SK-N-SH (cell line): ENCODE data around the gene SBF2. TPM values are rescaled to one million over a fixed set of nuclear protein-coding genes. Genes with fewer than 3 reads are reported as not detected.

Experiments
- CTCF ChIA-PET: fragments of 300-600, 350-600 bp; formaldehyde crosslinking; extraction: SDS; loops from one replicate; lab custom pipeline; 2021; lab: Yijun Ruan, JAX
- POLR2A ChIA-PET: fragments of 350-600 bp; sonication (Branson Sonifier 250); formaldehyde crosslinking; extraction: SDS; loops from one replicate; lab custom pipeline; 2020; ENCODE audit warnings: antibody characterized with exemption, inconsistent platforms; lab: Yijun Ruan, JAX
- DNase-seq: peaks from one replicate; pipeline ENCODE4 v3.0.0; 2012
- H2AFZ ChIP-seq: fragments of 200-600 bp; sonication (generic); 2 replicates; pipeline ENCODE4 v1.8.1; 2016; ENCODE audit warnings: antibody characterized with exemption, mild to moderate bottlenecking, low read depth
- H3F3A ChIP-seq: fragments of 200-600 bp; sonication (generic); replicated peaks from 2 replicates; pipeline ENCODE3; 2016; ENCODE audit warnings: antibody characterized with exemption, mild to moderate bottlenecking; ENCODE audit not compliant: insufficient read depth
- H3K27ac ChIP-seq, 2 experiments: fragments of 200-500 bp in 1 of 2; fragments of 200-600 bp in 1 of 2; sonication (Bioruptor generic) in 1 of 2; sonication (generic), shearing (Covaris generic) in 1 of 2; 2 replicates each; pipeline versions ENCODE4 v1.5.1 to v1.6.1; 2014 to 2016; ENCODE audit warnings: low read depth in 2 of 2, inconsistent platforms in 1 of 2, low read length in 1 of 2, mild to moderate bottlenecking in 1 of 2, mixed read lengths in 1 of 2
- H3K27me3 ChIP-seq: fragments of 200-600 bp; sonication (generic), shearing (Covaris generic); 2 replicates; pipeline ENCODE4 v1.6.1; 2016; ENCODE audit warnings: mixed run types; ENCODE audit not compliant: insufficient read depth
- H3K36me3 ChIP-seq, 2 experiments: fragments of 200-500 bp in 1 of 2; fragments of 200-600 bp in 1 of 2; sonication (Bioruptor generic) in 1 of 2; sonication (generic) in 1 of 2; replicated peaks in 1 of 2; 2 replicates each; pipeline versions ENCODE3 to v1.5.1; 2014 to 2016; ENCODE audit warnings: low read length in 1 of 2, mild to moderate bottlenecking in 1 of 2; ENCODE audit not compliant: insufficient read depth in 2 of 2, control insufficient read depth in 1 of 2
- H3K4me1 ChIP-seq, 2 experiments: fragments of 200-500 bp in 1 of 2; fragments of 200-600 bp in 1 of 2; sonication (Bioruptor generic) in 1 of 2; sonication (generic), shearing (Covaris generic) in 1 of 2; 2 replicates each; pipeline versions ENCODE4 v1.5.1 to v1.6.1; 2014 to 2016; ENCODE audit warnings: low read depth in 1 of 2, low read length in 1 of 2, mixed run types in 1 of 2; ENCODE audit not compliant: insufficient read depth in 2 of 2, control insufficient read depth in 1 of 2
- H3K4me2 ChIP-seq: fragments of 200-600 bp; sonication (generic), shearing (Covaris generic); 2 replicates; pipeline ENCODE4 v1.6.1; 2017; ENCODE audit warnings: mixed run types
- H3K4me3 ChIP-seq, 2 experiments: fragments of 200-500 bp in 1 of 2; fragments of 200-600 bp in 1 of 2; sonication (Bioruptor generic) in 1 of 2; sonication (generic), shearing (Covaris generic) in 1 of 2; 2 replicates each; pipeline versions ENCODE4 v1.5.1 to v1.8.1; 2014 to 2016; ENCODE audit warnings: low read depth in 2 of 2, inconsistent platforms in 1 of 2, low read length in 1 of 2, mild to moderate bottlenecking in 1 of 2, mixed read lengths in 1 of 2, moderate library complexity in 1 of 2
- H3K79me2 ChIP-seq: fragments of 200-600 bp; sonication (generic); 2 replicates; pipeline ENCODE4 v1.8.1; 2017; ENCODE audit warnings: mild to moderate bottlenecking; ENCODE audit not compliant: insufficient read depth
- H3K9ac ChIP-seq: fragments of 200-600 bp; sonication (generic); 2 replicates; pipeline ENCODE4 v1.6.1; 2017; ENCODE audit warnings: mixed run types
- H3K9me2 ChIP-seq: fragments of 200-600 bp; sonication (generic); 2 replicates; pipeline ENCODE4 v1.6.1; 2017; ENCODE audit warnings: mixed run types
- H3K9me3 ChIP-seq: fragments of 200-600 bp; sonication (generic); 2 replicates; pipeline ENCODE4 v1.6.1; 2017; ENCODE audit warnings: mixed run types, mild to moderate bottlenecking, moderate library complexity
- H4K20me1 ChIP-seq: fragments of 200-600 bp; sonication (generic); 2 replicates; pipeline ENCODE4 v1.6.1; 2017; ENCODE audit warnings: mild to moderate bottlenecking, mixed run types; ENCODE audit not compliant: insufficient read depth
- ELF1 ChIP-seq: IDR thresholded peaks from 2 replicates; pipeline ENCODE4 v1.4.0; 2012
- FOXJ3 ChIP-seq: sonication (generic); formaldehyde crosslinking; IDR thresholded peaks from 2 replicates; pipeline ENCODE4 v1.5.1; 2020; ENCODE audit warnings: mild to moderate bottlenecking, missing genetic modification reagents
- JUND ChIP-seq: IDR thresholded peaks from 2 replicates; pipeline ENCODE4 v1.4.0; 2012
- MXI1 ChIP-seq: IDR thresholded peaks from 2 replicates; pipeline ENCODE4 v1.6.1; 2012; ENCODE audit warnings: mild to moderate bottlenecking, low read depth, low read length, improper control_type of control experiment
- NFIC ChIP-seq: IDR thresholded peaks from 2 replicates; pipeline ENCODE4 v1.4.0; 2012; ENCODE audit warnings: borderline replicate concordance
- POLR2AphosphoS5 ChIP-seq: IDR thresholded peaks from 2 replicates; pipeline ENCODE4 v1.6.1; 2012; ENCODE audit warnings: low read depth, low read length
- RAD21 ChIP-seq: IDR thresholded peaks from 2 replicates; pipeline ENCODE4 v1.6.1; 2012; ENCODE audit warnings: mild to moderate bottlenecking, low read length
- RCOR1 ChIP-seq: fragments of 150-350 bp; IDR thresholded peaks from 2 replicates; pipeline ENCODE4 v1.6.1; 2017; ENCODE audit warnings: antibody characterized with exemption, low read length
- REST ChIP-seq: IDR thresholded peaks from 2 replicates; pipeline ENCODE4 v1.6.1; 2012; ENCODE audit warnings: mild to moderate bottlenecking, low read depth, low read length, moderate library complexity
- RFX5 ChIP-seq: IDR thresholded peaks from 2 replicates; pipeline ENCODE4 v1.6.1; 2012; ENCODE audit warnings: mild to moderate bottlenecking, improper control_type of control experiment, low read length
- RXRA ChIP-seq: IDR thresholded peaks from 2 replicates; pipeline ENCODE4 v1.4.0; 2012; ENCODE audit warnings: low read depth, mild to moderate bottlenecking, borderline replicate concordance
- SIN3A ChIP-seq: IDR thresholded peaks from 2 replicates; pipeline ENCODE4 v1.6.1; 2012; ENCODE audit warnings: low read depth, mild to moderate bottlenecking, low read length, moderate library complexity, borderline replicate concordance
- SMC3 ChIP-seq: IDR thresholded peaks from 2 replicates; pipeline ENCODE4 v1.6.1; 2012; ENCODE audit warnings: low read depth, low read length, improper control_type of control experiment
- TAF1 ChIP-seq: IDR thresholded peaks from 2 replicates; pipeline ENCODE4 v1.6.1; 2012; ENCODE audit warnings: low read depth, mild to moderate bottlenecking, low read length, moderate library complexity, borderline replicate concordance
- TCF12 ChIP-seq: IDR thresholded peaks from 2 replicates; pipeline ENCODE4 v1.4.0; 2012
- TEAD4 ChIP-seq: IDR thresholded peaks from 2 replicates; pipeline ENCODE4 v1.4.0; 2012; ENCODE audit warnings: mild to moderate bottlenecking, borderline replicate concordance; ENCODE audit not compliant: insufficient read depth
- YY1 ChIP-seq: IDR thresholded peaks from 2 replicates; pipeline ENCODE4 v1.4.0; 2012; ENCODE audit warnings: low read depth, mild to moderate bottlenecking
- WGBS: methylation state at CpG from one replicate; pipeline ENCODE4 v1.1.6; 2017; ENCODE audit warnings: low lambda C conversion rate; 5-methylcytosine and 5-hydroxymethylcytosine counted together
- polyA plus RNA-seq, 3 experiments: library from polyadenylated mRNA; depleted of rRNA; stranded (reverse); fragments of >200 nt; gene quantifications; 2 replicates each; pipeline ENCODE4 v1.2.3, GENCODE V29; 2012
- TF ChIP-seq, protein P1 (sequence below): fragments of 150-350 bp; IDR thresholded peaks from 2 replicates; pipeline ENCODE4 v1.6.1; 2016; ENCODE audit warnings: mild to moderate bottlenecking, low read depth, low read length
- TF ChIP-seq, protein P2 (sequence below): IDR thresholded peaks from 2 replicates; pipeline ENCODE4 v1.4.0; 2012; ENCODE audit warnings: low read depth, borderline replicate concordance
- TF ChIP-seq, protein P3 (sequence below): IDR thresholded peaks from 2 replicates; pipeline ENCODE4; 2012
- TF ChIP-seq, protein P4 (sequence below): IDR thresholded peaks from 2 replicates; pipeline ENCODE4 v1.4.0; 2012; ENCODE audit warnings: low read depth

Gene SBF2
- polyA plus RNA-seq, 1 of the 3 experiments (the other 2 are of a cell fraction): 23.0 TPM

- H3F3A ChIP-seq: no peaks in the 10 kb centered on the region
- H3K9me2 ChIP-seq: no peaks in the 10 kb centered on the region
- 96% methylated on average over 5 of the region's 5 CpGs for WGBS
- no peak overlapping the region for H3K9ac ChIP-seq
- H3K27ac ChIP-seq: no peak overlapping the region
- peaks cover 18% of the 10 kb centered on the region for H3K79me2 ChIP-seq
- no peaks in the 10 kb centered on the region for H3K27me3 ChIP-seq
- H3K4me3 ChIP-seq: no peak overlapping the region; a peak in 1 of 4 replicates
- ChIA-PET CTCF (no interaction called here), POLR2A (no interaction called here)
- H3K4me1 ChIP-seq: no peaks in the 10 kb centered on the region; a peak in 1 of 4 replicates
- no peak for DNase-seq
- peaks cover 10 to 44% of the 10 kb centered on the region in 2 experiments for H3K36me3 ChIP-seq
- H3K9me3 ChIP-seq: peaks cover 8% of the 10 kb centered on the region
- H2AFZ ChIP-seq: no peak overlapping the region
- no peak overlapping the region for H3K4me2 ChIP-seq
- TF ChIP-seq POLR2AphosphoS5: no peak
- TF ChIP-seq RAD21: no peak
- no peak for TF ChIP-seq TCF12
- TF ChIP-seq YY1: no peak
- TF ChIP-seq, protein P1, sequence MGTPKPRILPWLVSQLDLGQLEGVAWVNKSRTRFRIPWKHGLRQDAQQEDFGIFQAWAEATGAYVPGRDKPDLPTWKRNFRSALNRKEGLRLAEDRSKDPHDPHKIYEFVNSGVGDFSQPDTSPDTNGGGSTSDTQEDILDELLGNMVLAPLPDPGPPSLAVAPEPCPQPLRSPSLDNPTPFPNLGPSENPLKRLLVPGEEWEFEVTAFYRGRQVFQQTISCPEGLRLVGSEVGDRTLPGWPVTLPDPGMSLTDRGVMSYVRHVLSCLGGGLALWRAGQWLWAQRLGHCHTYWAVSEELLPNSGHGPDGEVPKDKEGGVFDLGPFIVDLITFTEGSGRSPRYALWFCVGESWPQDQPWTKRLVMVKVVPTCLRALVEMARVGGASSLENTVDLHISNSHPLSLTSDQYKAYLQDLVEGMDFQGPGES: no peak
- TF ChIP-seq TEAD4: no peak
- TF ChIP-seq JUND: no peak
- TF ChIP-seq, protein P2, sequence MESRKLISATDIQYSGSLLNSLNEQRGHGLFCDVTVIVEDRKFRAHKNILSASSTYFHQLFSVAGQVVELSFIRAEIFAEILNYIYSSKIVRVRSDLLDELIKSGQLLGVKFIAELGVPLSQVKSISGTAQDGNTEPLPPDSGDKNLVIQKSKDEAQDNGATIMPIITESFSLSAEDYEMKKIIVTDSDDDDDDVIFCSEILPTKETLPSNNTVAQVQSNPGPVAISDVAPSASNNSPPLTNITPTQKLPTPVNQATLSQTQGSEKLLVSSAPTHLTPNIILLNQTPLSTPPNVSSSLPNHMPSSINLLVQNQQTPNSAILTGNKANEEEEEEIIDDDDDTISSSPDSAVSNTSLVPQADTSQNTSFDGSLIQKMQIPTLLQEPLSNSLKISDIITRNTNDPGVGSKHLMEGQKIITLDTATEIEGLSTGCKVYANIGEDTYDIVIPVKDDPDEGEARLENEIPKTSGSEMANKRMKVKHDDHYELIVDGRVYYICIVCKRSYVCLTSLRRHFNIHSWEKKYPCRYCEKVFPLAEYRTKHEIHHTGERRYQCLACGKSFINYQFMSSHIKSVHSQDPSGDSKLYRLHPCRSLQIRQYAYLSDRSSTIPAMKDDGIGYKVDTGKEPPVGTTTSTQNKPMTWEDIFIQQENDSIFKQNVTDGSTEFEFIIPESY: no peak
- no peak for TF ChIP-seq MXI1
- no peak for TF ChIP-seq FOXJ3
- TF ChIP-seq RFX5: no peak
- no peaks in the 10 kb centered on the region for H4K20me1 ChIP-seq
Measured at GRCh38 chr11:10044618-10045017, 249.4 kb downstream of the SBF2 start.

- H4K20me1 ChIP-seq: no peaks in the 10 kb centered on the region
- H3K36me3 ChIP-seq: peaks cover 10 to 52% of the 10 kb centered on the region in 2 experiments
- no peak overlapping the region for H2AFZ ChIP-seq
- 89% methylated on average over 4 of the region's 4 CpGs for WGBS
- no peak overlapping the region for H3K27ac ChIP-seq
- H3K9ac ChIP-seq: no peak overlapping the region
- no peaks in the 10 kb centered on the region for H3K27me3 ChIP-seq
- ChIA-PET POLR2A (no interaction called here), CTCF (no interaction called here)
- H3K9me3 ChIP-seq: peaks cover 8% of the 10 kb centered on the region
- H3K4me1 ChIP-seq: no peaks in the 10 kb centered on the region; a peak in 1 of 4 replicates
- peaks cover 17% of the 10 kb centered on the region for H3K79me2 ChIP-seq
- no peak for DNase-seq
- no peak overlapping the region for H3K4me3 ChIP-seq
- peaks cover 8% of the 10 kb centered on the region for H3F3A ChIP-seq
- no peak overlapping the region for H3K4me2 ChIP-seq
- H3K9me2 ChIP-seq: no peaks in the 10 kb centered on the region
- no peak for TF ChIP-seq TCF12
- no peak for TF ChIP-seq RXRA
- no peak for TF ChIP-seq FOXJ3
- TF ChIP-seq, protein P3, sequence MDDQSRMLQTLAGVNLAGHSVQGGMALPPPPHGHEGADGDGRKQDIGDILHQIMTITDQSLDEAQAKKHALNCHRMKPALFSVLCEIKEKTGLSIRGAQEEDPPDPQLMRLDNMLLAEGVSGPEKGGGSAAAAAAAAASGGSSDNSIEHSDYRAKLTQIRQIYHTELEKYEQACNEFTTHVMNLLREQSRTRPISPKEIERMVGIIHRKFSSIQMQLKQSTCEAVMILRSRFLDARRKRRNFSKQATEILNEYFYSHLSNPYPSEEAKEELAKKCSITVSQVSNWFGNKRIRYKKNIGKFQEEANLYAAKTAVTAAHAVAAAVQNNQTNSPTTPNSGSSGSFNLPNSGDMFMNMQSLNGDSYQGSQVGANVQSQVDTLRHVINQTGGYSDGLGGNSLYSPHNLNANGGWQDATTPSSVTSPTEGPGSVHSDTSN: no peak
- no peak for TF ChIP-seq RCOR1
- TF ChIP-seq SIN3A: no peak
- no peak for TF ChIP-seq NFIC
- TF ChIP-seq REST: no peak
- no peak for TF ChIP-seq ELF1
- TF ChIP-seq MXI1: no peak
- TF ChIP-seq TAF1: no peak
- TF ChIP-seq JUND: no peak
- no peak for TF ChIP-seq SMC3
- TF ChIP-seq, protein P4, sequence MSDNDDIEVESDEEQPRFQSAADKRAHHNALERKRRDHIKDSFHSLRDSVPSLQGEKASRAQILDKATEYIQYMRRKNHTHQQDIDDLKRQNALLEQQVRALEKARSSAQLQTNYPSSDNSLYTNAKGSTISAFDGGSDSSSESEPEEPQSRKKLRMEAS: no peak
- TF ChIP-seq RAD21: no peak
Measured at GRCh38 chr11:10042699-10043098, 251.3 kb downstream of the SBF2 start.
